ENCODE results near the gene C20orf141. TPM values are rescaled to one million over a fixed set of nuclear protein-coding genes. Genes with fewer than 3 reads are reported as not detected.

Gene C20orf141
- total RNA-seq, 2 experiments from 2014 or later = not detected

GRCh38 chr20:2845607-2846006, 30.8 kb downstream of the C20orf141 start:
- POLR2A ChIA-PET = no interaction called here
- peaks cover 2% of the 10 kb centered on the region for H3K36me3 Mint-ChIP-seq
- intact Hi-C loops (cut with micrococcal nuclease) = no loop called here
- peak; percentile 39 for DNase-seq
- H3K9me3 Mint-ChIP-seq = no peaks in the 10 kb centered on the region
- no peak overlapping the region for H3K4me3 Mint-ChIP-seq
- peaks cover 38% of the 10 kb centered on the region for H3K4me1 Mint-ChIP-seq (ENCODE audit: low read depth)
- CTCF ChIA-PET = no interaction called here
- peak overlapping the region; percentile 5 for H3K27ac Mint-ChIP-seq
- H3K27me3 Mint-ChIP-seq = no peaks in the 10 kb centered on the region

DNA sequence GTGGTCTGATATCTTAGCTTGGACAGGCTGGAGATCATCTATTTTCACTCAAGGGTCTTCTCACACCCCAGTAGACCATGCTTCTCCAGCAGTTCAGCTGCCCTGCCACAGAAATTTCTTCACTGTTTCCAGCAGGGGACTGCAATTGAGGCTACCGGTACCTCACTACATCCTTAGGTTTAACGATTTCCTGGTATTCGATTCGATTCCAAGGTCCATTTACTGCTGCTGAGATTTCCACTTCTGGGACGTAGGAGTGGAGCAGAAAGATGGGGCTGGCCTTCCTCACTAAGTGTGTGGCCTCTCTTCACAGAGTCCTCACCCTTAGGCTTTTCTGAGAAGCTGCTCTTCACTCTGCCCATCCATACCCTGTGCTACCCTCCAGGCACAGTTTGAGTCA, 31.9 kb downstream of the C20orf141 start:
- POLR2A ChIA-PET = no interaction called here
- H3K27me3 Mint-ChIP-seq = no peaks in the 10 kb centered on the region
- H3K4me1 Mint-ChIP-seq (ENCODE audit: low read depth) = peaks cover 36% of the 10 kb centered on the region
- H3K9me3 Mint-ChIP-seq = no peaks in the 10 kb centered on the region
- H3K4me3 Mint-ChIP-seq = no peak overlapping the region
- no peak for DNase-seq
- peaks cover 2% of the 10 kb centered on the region for H3K36me3 Mint-ChIP-seq
- H3K27ac Mint-ChIP-seq = no peak overlapping the region
- CTCF ChIA-PET = no interaction called here
- intact Hi-C loops (cut with micrococcal nuclease) = no loop called here

DNA sequence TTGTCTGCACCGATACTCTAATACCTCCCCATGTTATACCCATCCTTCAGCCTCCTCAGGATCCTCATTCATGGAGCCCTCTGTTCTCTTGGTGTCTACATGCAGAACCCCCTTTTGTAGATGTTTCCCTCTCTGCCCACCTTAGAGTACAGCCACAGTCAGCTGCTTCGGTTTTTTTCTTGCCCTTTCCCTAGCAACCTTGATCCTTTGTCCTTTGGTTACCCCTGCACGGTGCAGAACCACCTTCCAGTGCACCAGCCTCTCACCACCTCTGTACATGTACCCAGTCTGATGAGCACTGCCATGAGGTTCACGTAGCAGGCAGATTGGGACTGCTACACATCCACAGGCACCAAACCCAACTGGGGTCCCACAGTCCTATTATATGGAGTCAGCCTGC, 33.0 kb downstream of the C20orf141 start:
- no peaks in the 10 kb centered on the region for H3K27me3 Mint-ChIP-seq
- no peak for DNase-seq
- H3K27ac Mint-ChIP-seq = no peak overlapping the region
- peaks cover 2% of the 10 kb centered on the region for H3K36me3 Mint-ChIP-seq
- CTCF ChIA-PET = no interaction called here
- peaks cover 45% of the 10 kb centered on the region for H3K4me1 Mint-ChIP-seq (ENCODE audit: low read depth)
- POLR2A ChIA-PET = no interaction called here
- intact Hi-C loops (cut with micrococcal nuclease) = loop anchor here (2.0 kb wide), 1 partner anchor 159 kb away; no protein-coding TSS in a partner anchor
- H3K9me3 Mint-ChIP-seq = no peaks in the 10 kb centered on the region
- H3K4me3 Mint-ChIP-seq = no peak overlapping the region

GRCh38 chr20:2849529-2849928, 34.7 kb downstream of the C20orf141 start:
- intact Hi-C loops (cut with micrococcal nuclease) = loop anchor here (1.0 to 2.0 kb wide), 2 partner anchors 135 to 161 kb away; no protein-coding TSS in a partner anchor
- ChIA-PET POLR2A (no interaction called here), CTCF (interaction anchor here (1.1 kb wide), 1 partner anchor 151 kb away, joined by 6 read pairs; no protein-coding TSS in a partner anchor)
- H3K36me3 Mint-ChIP-seq = peaks cover 2% of the 10 kb centered on the region
- no peak overlapping the region for H3K4me3 Mint-ChIP-seq
- peaks cover 33% of the 10 kb centered on the region for H3K4me1 Mint-ChIP-seq (ENCODE audit: low read depth)
- H3K9me3 Mint-ChIP-seq = no peaks in the 10 kb centered on the region
- no peak for DNase-seq
- no peak overlapping the region for H3K27ac Mint-ChIP-seq
- no peaks in the 10 kb centered on the region for H3K27me3 Mint-ChIP-seq

DNA sequence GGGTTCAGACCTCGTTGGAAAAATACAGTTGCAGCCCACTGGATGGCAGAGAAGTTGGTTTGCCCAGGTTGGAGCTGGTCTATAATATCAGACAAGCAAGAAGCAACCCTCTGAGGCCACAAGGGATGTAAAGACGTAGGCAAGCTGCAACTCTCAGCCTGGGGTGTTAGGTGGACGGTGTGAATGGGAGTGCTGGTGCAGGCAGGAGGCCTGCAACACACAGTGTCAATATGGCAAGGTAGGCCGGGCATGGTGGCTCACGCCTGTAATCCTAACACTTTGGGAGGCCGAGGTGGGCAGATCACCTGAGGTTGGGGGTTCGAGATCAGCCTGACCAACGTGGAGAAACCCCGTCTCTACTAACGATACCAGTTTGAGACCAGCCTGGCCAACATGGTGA, 36.3 kb downstream of the C20orf141 start:
- Mint-ChIP-seq H3K36me3 (peaks cover 2% of the 10 kb centered on the region), H3K27me3 (no peaks in the 10 kb centered on the region), H3K27ac (no peak overlapping the region), H3K4me1 (ENCODE audit: low read depth) (peaks cover 22% of the 10 kb centered on the region), H3K9me3 (no peaks in the 10 kb centered on the region), H3K4me3 (no peak overlapping the region)
- no peak for DNase-seq
- ChIA-PET CTCF (interaction anchor here (0.8 to 2.2 kb wide), 7 partner anchors 16 to 155 kb away, joined by 3 to 8 read pairs (median 3); no protein-coding TSS in a partner anchor), POLR2A (interaction anchor here (0.6 kb wide), 1 partner anchor 192 kb away, joined by 3 read pairs; no protein-coding TSS in a partner anchor)
- intact Hi-C loops (cut with micrococcal nuclease) = loop anchor here (5.0 kb wide), 1 partner anchor 99 kb away; no protein-coding TSS in a partner anchor

GRCh38 chr20:2858591-2858990, 43.8 kb downstream of the C20orf141 start:
- Mint-ChIP-seq H3K27me3 (no peaks in the 10 kb centered on the region), H3K27ac (no peak overlapping the region), H3K4me1 (ENCODE audit: low read depth) (no peaks in the 10 kb centered on the region), H3K4me3 (no peak overlapping the region), H3K36me3 (peaks cover 5% of the 10 kb centered on the region), H3K9me3 (no peaks in the 10 kb centered on the region)
- ChIA-PET CTCF (interaction anchor here (0.8 kb wide), 2 partner anchors 15 to 142 kb away, joined by 3 read pairs; partner anchors contain the start of gene PTPRA), POLR2A (no interaction called here)
- intact Hi-C loops (cut with micrococcal nuclease) = no loop called here
- DNase-seq = no peak

DNA sequence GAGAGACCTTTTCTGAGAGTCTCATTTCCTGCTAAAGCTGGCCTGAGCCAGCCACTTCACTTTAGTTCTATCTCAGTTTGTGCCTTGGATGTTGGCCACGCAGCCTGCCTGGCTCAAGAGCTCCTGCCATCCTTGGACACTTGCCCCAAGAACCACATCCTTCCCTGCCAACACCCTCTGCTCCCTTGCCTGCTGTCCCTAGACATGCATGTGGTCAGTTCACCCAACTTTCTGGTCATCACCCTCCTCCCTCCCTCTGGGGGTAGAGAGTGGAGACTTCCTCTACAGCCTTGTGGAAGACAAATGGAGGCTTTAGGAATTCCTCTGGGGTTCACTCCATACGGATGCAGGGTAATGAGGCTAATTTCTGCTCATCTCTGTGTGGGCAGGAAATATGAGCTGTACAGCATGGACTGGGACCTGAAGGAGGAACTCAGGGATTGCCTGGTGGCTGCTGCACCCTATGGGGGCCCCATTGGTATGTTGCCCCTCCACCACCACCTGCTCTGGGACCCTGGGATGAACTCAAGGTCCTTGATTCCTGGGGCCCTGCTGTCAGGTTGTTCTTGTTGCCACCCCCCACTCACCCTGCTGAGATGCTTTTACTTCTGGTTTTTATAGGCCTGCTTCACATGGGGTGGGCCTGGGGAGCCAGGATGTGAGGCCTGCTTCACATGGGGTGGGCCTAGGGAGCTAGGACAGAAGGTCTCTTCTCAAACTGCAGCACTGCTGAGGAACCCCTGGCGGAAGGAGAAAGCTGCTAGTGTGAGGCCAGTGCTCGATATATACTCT, 44.7 kb downstream of the C20orf141 start:
- POLR2A ChIA-PET = no interaction called here
- no peak overlapping the region for H3K4me3 Mint-ChIP-seq
- H3K9me3 Mint-ChIP-seq = no peaks in the 10 kb centered on the region
- H3K36me3 Mint-ChIP-seq = peaks cover 8% of the 10 kb centered on the region
- DNase-seq = no peak
- no peaks in the 10 kb centered on the region for H3K4me1 Mint-ChIP-seq (ENCODE audit: low read depth)
- H3K27ac Mint-ChIP-seq = no peak overlapping the region
- CTCF ChIA-PET = no interaction called here
- no peaks in the 10 kb centered on the region for H3K27me3 Mint-ChIP-seq
- intact Hi-C loops (cut with micrococcal nuclease) = no loop called here

DNA sequence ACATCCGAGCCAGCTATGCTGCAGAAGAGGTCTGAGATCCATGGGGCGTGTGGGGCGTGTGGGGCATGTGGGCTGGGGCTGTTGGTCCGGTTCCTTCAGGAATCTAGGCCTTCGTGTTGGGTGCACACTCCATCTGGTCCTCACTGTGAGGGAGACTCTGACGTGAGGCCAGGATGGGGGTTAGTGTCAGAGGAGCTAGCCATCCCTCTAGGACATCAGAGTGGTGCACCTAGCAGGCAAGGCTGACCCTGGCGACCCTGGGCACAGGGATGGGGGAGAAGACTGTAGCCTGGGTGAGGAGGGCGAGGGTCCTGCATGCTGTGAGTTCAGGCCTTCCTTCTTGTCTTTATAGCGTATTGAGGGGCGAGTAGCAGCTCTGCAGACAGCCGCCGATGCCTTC, 49.8 kb downstream of the C20orf141 start:
- POLR2A ChIA-PET = no interaction called here
- no peak overlapping the region for H3K27ac Mint-ChIP-seq
- intact Hi-C loops (cut with micrococcal nuclease) = no loop called here

DNA sequence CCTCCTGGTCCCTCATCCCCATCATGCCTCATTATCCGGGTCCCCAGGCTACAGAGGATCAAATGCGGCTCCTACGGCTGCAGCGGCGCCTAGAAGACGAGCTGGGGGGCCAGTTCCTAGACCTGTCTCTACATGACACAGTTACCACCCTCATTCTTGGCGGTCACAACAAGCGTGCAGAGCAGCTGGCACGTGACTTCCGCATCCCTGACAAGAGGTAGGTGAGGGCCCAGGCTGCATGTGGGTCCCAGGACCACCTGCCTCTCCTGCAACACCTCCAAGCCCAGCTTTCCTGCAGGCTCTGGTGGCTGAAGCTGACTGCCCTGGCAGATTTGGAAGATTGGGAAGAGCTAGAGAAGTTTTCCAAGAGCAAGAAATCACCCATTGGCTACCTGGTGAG, 50.3 kb downstream of the C20orf141 start:
- Mint-ChIP-seq H3K36me3 (peaks cover 17% of the 10 kb centered on the region), H3K4me1 (ENCODE audit: low read depth) (peaks cover 14% of the 10 kb centered on the region), H3K9me3 (no peaks in the 10 kb centered on the region), H3K4me3 (no peak overlapping the region), H3K27me3 (no peaks in the 10 kb centered on the region), H3K27ac (no peak overlapping the region)
- intact Hi-C loops (cut with micrococcal nuclease) = no loop called here
- DNase-seq = no peak
- POLR2A ChIA-PET = no interaction called here
- CTCF ChIA-PET = no interaction called here

More for the DNA sequence above, 49.8 kb downstream of the C20orf141 start:
- CTCF ChIA-PET = no interaction called here
- Mint-ChIP-seq H3K27me3 (no peaks in the 10 kb centered on the region), H3K36me3 (peaks cover 17% of the 10 kb centered on the region), H3K4me3 (no peak overlapping the region), H3K9me3 (no peaks in the 10 kb centered on the region), H3K4me1 (ENCODE audit: low read depth) (peaks cover 14% of the 10 kb centered on the region)
- DNase-seq = no peak

Other genes with a start within 250 kb of the C20orf141 start
- gene NOP56, start 162.4 kb upstream of the C20orf141 start, total RNA-seq = 100 to 1,000 TPM; 402 to 408 TPM
- 10 to 100 TPM; 95.6 to 99.1 TPM for gene IDH3B, start 150.8 kb upstream of the C20orf141 start, total RNA-seq
- 1 to 10 TPM; 5.9 to 6.6 TPM for gene EBF4, start 122.2 kb upstream of the C20orf141 start, total RNA-seq
- 1 to 10 TPM; 2.3 to 2.9 TPM for gene CPXM1, start 14.4 kb upstream of the C20orf141 start, total RNA-seq
- gene TMEM239, start 1.4 kb downstream of the C20orf141 start, total RNA-seq = not detected
- gene PCED1A, start 25.7 kb downstream of the C20orf141 start, total RNA-seq = 10 to 100 TPM; 37.0 to 40.0 TPM
- gene VPS16, start 25.8 kb downstream of the C20orf141 start, total RNA-seq = 10 to 100 TPM; 51.2 to 53.0 TPM
- 10 to 100 TPM; 61.1 to 62.8 TPM for gene PTPRA, start 58.5 kb downstream of the C20orf141 start, total RNA-seq
- gene GNRH2, start 228.6 kb downstream of the C20orf141 start, total RNA-seq = 10 to 100 TPM; 17.3 to 24.0 TPM
- gene MRPS26, start 231.1 kb downstream of the C20orf141 start, total RNA-seq = 100 to 1,000 TPM; 155 to 158 TPM